ENCODE data around the gene TMEM165. TPM values are rescaled to one million over a fixed set of nuclear protein-coding genes. Genes with fewer than 3 reads are reported as not detected.

TMEM165 gene
- total RNA-seq, 4 donors from 2014 or later = 133 to 193 (median 168) TPM

- no peaks in the 10 kb centered on the region for H3K36me3 ChIP-seq
- no peak overlapping the region for H3K4me3 ChIP-seq
- TF ChIP-seq CTCF (IDR thresholded peaks at IDR 0.05) = no peak
- TF ChIP-seq POLR2A (IDR thresholded peaks at IDR 0.05; ENCODE audit: low read depth) = no peak
- no peak for TF ChIP-seq EP300 (IDR thresholded peaks at IDR 0.05)
- H3K4me1 ChIP-seq = no peaks in the 10 kb centered on the region
- H3K27ac ChIP-seq (replicated peaks in 1 of 4) = no peak overlapping the region
- H3K9me3 ChIP-seq = no peaks in the 10 kb centered on the region
- no peaks in the 10 kb centered on the region for H3K27me3 ChIP-seq
- DNase-seq (ENCODE audit: extremely low spot score) = no peak
- intact Hi-C loops (cut with DNase I) = no loop called here
- WGBS = 91% methylated on average over 3 of the region's 3 CpGs
These were observed 13.2 kb upstream of the TMEM165 start for GRCh38 chr4:55382488-55383003.

- 75% methylated on average over 3 of the region's 3 CpGs for WGBS
- TF ChIP-seq CTCF (IDR thresholded peaks at IDR 0.05) = no peak
- TF ChIP-seq EP300 (IDR thresholded peaks at IDR 0.05) = no peak
- no peak for TF ChIP-seq POLR2AphosphoS5 (IDR thresholded peaks at IDR 0.05)
- TF ChIP-seq POLR2A (IDR thresholded peaks at IDR 0.05; ENCODE audit: low read depth) = no peak
- Histone ChIP-seq H3K27ac (replicated peaks in 1 of 4) (no peak overlapping the region), H3K27me3 (no peaks in the 10 kb centered on the region), H3K4me3 (no peak overlapping the region), H3K36me3 (no peaks in the 10 kb centered on the region), H3K4me1 (no peaks in the 10 kb centered on the region), H3K9me3 (no peaks in the 10 kb centered on the region)
- intact Hi-C loops (cut with DNase I) = no loop called here
- no peak for DNase-seq (ENCODE audit: extremely low spot score)
These were observed 10.5 kb upstream of the TMEM165 start for GRCh38 chr4:55385201-55385649.

- intact Hi-C loops (cut with DNase I) = no loop called here
- Histone ChIP-seq H3K36me3 (no peaks in the 10 kb centered on the region), H3K27ac (replicated peaks in 1 of 4) (no peak overlapping the region), H3K27me3 (no peaks in the 10 kb centered on the region), H3K4me3 (no peak overlapping the region), H3K4me1 (no peaks in the 10 kb centered on the region), H3K9me3 (no peaks in the 10 kb centered on the region)
- TF ChIP-seq CTCF (IDR thresholded peaks at IDR 0.05) (no peak), POLR2AphosphoS5 (IDR thresholded peaks at IDR 0.05) (no peak), EP300 (IDR thresholded peaks at IDR 0.05) (no peak), POLR2A (IDR thresholded peaks at IDR 0.05; ENCODE audit: low read depth) (no peak)
- no peak for DNase-seq (ENCODE audit: extremely low spot score)
These were observed 9.7 kb upstream of the TMEM165 start for GRCh38 chr4:55386073-55386472.

GRCh38 chr4:55386840-55387239 is 8.9 kb upstream of the TMEM165 start:
- Histone ChIP-seq H3K9me3 (no peaks in the 10 kb centered on the region), H3K4me1 (no peaks in the 10 kb centered on the region), H3K4me3 (no peak overlapping the region), H3K36me3 (no peaks in the 10 kb centered on the region), H3K27ac (replicated peaks in 1 of 4) (no peak overlapping the region), H3K27me3 (no peaks in the 10 kb centered on the region)
- intact Hi-C loops (cut with DNase I) = no loop called here
- TF ChIP-seq POLR2A (IDR thresholded peaks at IDR 0.05; ENCODE audit: low read depth) (no peak), CTCF (IDR thresholded peaks at IDR 0.05) (no peak), EP300 (IDR thresholded peaks at IDR 0.05) (no peak), POLR2AphosphoS5 (IDR thresholded peaks at IDR 0.05) (no peak)
- 80% methylated on average over 2 of the region's 2 CpGs for WGBS
- no peak for DNase-seq (ENCODE audit: extremely low spot score)
